HepG2 (cell line): ENCODE data around the gene PPM1F. TPM values are rescaled to one million over a fixed set of nuclear protein-coding genes. Genes with fewer than 3 reads are reported as not detected.

Source experiments
- ATAC-seq: fragments of 200-7000 bp; cut with Tn5 transposase; 3 replicates; pipeline ENCODE4 v1.9.1; 2020; ENCODE audit warnings: mild to moderate bottlenecking, moderate library complexity
- BruUV-seq: library from RNA; stranded (reverse); fragments of 400-500 nt; replicated peaks from 2 replicates; lab custom pipeline; 2021; lab: Mats Ljungman, UMichigan
- CTCF ChIA-PET: fragments of 300-600 bp; formaldehyde crosslinking; extraction: SDS; loops from one replicate; lab custom pipeline; 2021; ENCODE audit warnings: low total read pairs, inconsistent platforms, low intra/inter-chr PET ratio; lab: Yijun Ruan, JAX
- POLR2A ChIA-PET: fragments of 350-600 bp; sonication (Branson Sonifier 250); formaldehyde crosslinking; loops from one replicate; lab custom pipeline; 2020; ENCODE audit warnings: antibody characterized with exemption, inconsistent platforms; lab: Yijun Ruan, JAX
- DNase-seq: peaks from one replicate; pipeline ENCODE4 v3.0.0-alpha.2; 2015; ENCODE audit warnings: low spot score
- FAIRE-seq: peaks from 3 replicates; lab custom pipeline; 2011; peaks lifted over from hg19 to GRCh38; lab: Jason Lieb, UNC
- H2AFZ ChIP-seq: one replicate; pipeline ENCODE4 v1.6.1; 2011; ENCODE audit warnings: low read length, inconsistent platforms
- H3K27ac ChIP-seq: fragments of 300-600 bp; 3 replicates; pipeline ENCODE4 v1.8.0; 2011; ENCODE audit warnings: mixed run types, mild to moderate bottlenecking, mixed read lengths, low read length, inconsistent platforms; ENCODE audit not compliant: insufficient read depth; ENCODE audit errors: extremely low read length
- H3K27me3 ChIP-seq, 2 experiments: fragments of 200-600 bp in 1 of 2; 2 replicates in 1 of 2; 3 replicates in 1 of 2; pipeline versions ENCODE4 v1.6.0 to v1.8.0; 2011; ENCODE audit warnings: low read length in 2 of 2, mild to moderate bottlenecking in 2 of 2, moderate library complexity in 2 of 2, inconsistent platforms in 1 of 2; ENCODE audit not compliant: insufficient read depth in 2 of 2, control insufficient read depth in 1 of 2
- H3K36me3 ChIP-seq, 2 experiments: fragments of 200-600 bp in 1 of 2; replicated peaks in 1 of 2; 2 replicates in 1 of 2; 3 replicates in 1 of 2; pipeline versions ENCODE4 v1.5.1 to v1.8.0; 2011; ENCODE audit warnings: low read length in 2 of 2, inconsistent platforms in 1 of 2; ENCODE audit not compliant: insufficient read depth in 2 of 2, control insufficient read depth in 1 of 2
- H3K4me1 ChIP-seq: 2 replicates; pipeline ENCODE4 v1.5.1; 2012; ENCODE audit warnings: low read length, inconsistent platforms; ENCODE audit not compliant: insufficient read depth
- H3K4me2 ChIP-seq: 2 replicates; pipeline ENCODE4 v1.6.0; 2011; ENCODE audit warnings: low read depth, low read length, inconsistent platforms
- H3K4me3 ChIP-seq, 3 experiments: fragments of 200-600 bp in 1 of 3; sonication (generic), shearing (Covaris generic) in 1 of 3; replicated peaks in 1 of 3; 2 replicates each; pipeline ENCODE4 v1.5.1; 2011 to 2016; ENCODE audit warnings: low read length in 3 of 3, inconsistent platforms in 2 of 3, low read depth in 2 of 3, mild to moderate bottlenecking in 2 of 3, control low read depth in 1 of 3, mixed read lengths in 1 of 3; ENCODE audit not compliant: insufficient read depth in 1 of 3
- H3K79me2 ChIP-seq: one replicate; pipeline ENCODE4 v1.6.1; 2011; ENCODE audit warnings: low read length, inconsistent platforms; ENCODE audit not compliant: insufficient read depth
- H3K9ac ChIP-seq: 2 replicates; pipeline ENCODE4 v1.6.0; 2011; ENCODE audit warnings: mild to moderate bottlenecking, low read depth, low read length, inconsistent platforms; ENCODE audit not compliant: insufficient read depth
- H3K9me3 ChIP-seq: 2 replicates; pipeline ENCODE4 v1.5.1; 2012; ENCODE audit warnings: mild to moderate bottlenecking, low read length
- H4K20me1 ChIP-seq: 2 replicates; pipeline ENCODE4 v1.6.0; 2011; ENCODE audit warnings: inconsistent platforms, mild to moderate bottlenecking, low read length, moderate library complexity; ENCODE audit not compliant: insufficient read depth
- CREM ChIP-seq, 2 experiments: sonication (generic) in 1 of 2; formaldehyde crosslinking in 1 of 2; IDR thresholded peaks; 2 replicates each; pipeline versions ENCODE4 v1.4.0 to v1.6.1; 2016 to 2020; ENCODE audit warnings: antibody characterized with exemption in 1 of 2, mild to moderate bottlenecking in 1 of 2, missing genetic modification reagents in 1 of 2
- EEA1 ChIP-seq: sonication (generic); formaldehyde crosslinking; IDR thresholded peaks from 2 replicates; pipeline ENCODE4 v1.5.1; 2020; ENCODE audit warnings: mild to moderate bottlenecking, missing genetic modification reagents, borderline replicate concordance
- KLF9 ChIP-seq: IDR thresholded peaks from 2 replicates; pipeline ENCODE4 v1.6.1; 2016; ENCODE audit warnings: low read depth
- NFIC ChIP-seq: IDR thresholded peaks from 2 replicates; pipeline ENCODE4 v1.6.1; 2012; ENCODE audit warnings: mild to moderate bottlenecking, low read length, inconsistent platforms
- NFRKB ChIP-seq: fragments of 450-650 bp; IDR thresholded peaks from 2 replicates; pipeline ENCODE4 v1.6.1; 2017
- PTBP1 ChIP-seq: fragments of 200-400 bp; formaldehyde crosslinking; IDR thresholded peaks from 2 replicates; pipeline ENCODE4 v1.6.1; 2018; ENCODE audit warnings: low read length, low read depth; ENCODE audit not compliant: poor library complexity, severe bottlenecking
- SALL1 ChIP-seq: sonication (generic); formaldehyde crosslinking; IDR thresholded peaks from 2 replicates; pipeline ENCODE4 v1.8.0; 2022; ENCODE audit warnings: mild to moderate bottlenecking, missing genetic modification reagents
- TAF1 ChIP-seq: sonication (generic); formaldehyde crosslinking; IDR thresholded peaks from 2 replicates; pipeline ENCODE4 v1.4.0; 2020; ENCODE audit warnings: missing genetic modification reagents
- ZNF260 ChIP-seq: sonication (generic); formaldehyde crosslinking; IDR thresholded peaks from 2 replicates; pipeline ENCODE4 v1.4.0; 2020; ENCODE audit warnings: missing genetic modification reagents, low read depth, mild to moderate bottlenecking, borderline replicate concordance
- ZNF343 ChIP-seq: sonication (generic); formaldehyde crosslinking; IDR thresholded peaks from 2 replicates; pipeline ENCODE4 v1.4.0; 2020; ENCODE audit warnings: mild to moderate bottlenecking, missing genetic modification reagents
- ZNF703 ChIP-seq: sonication (generic); formaldehyde crosslinking; IDR thresholded peaks from 2 replicates; pipeline ENCODE4 v1.5.1; 2020; ENCODE audit warnings: missing genetic modification reagents, mild to moderate bottlenecking, moderate library complexity, borderline replicate concordance
- ZNF776 ChIP-seq: sonication (generic); formaldehyde crosslinking; IDR thresholded peaks from 2 replicates; pipeline ENCODE4 v1.4.0; 2020; ENCODE audit warnings: mild to moderate bottlenecking, missing genetic modification reagents
- ZSCAN5A ChIP-seq: sonication (generic); formaldehyde crosslinking; IDR thresholded peaks from 2 replicates; pipeline ENCODE4 v1.8.0; 2022; ENCODE audit warnings: mild to moderate bottlenecking, missing genetic modification reagents, borderline replicate concordance
- WGBS: methylation state at CpG from one replicate; pipeline ENCODE4 v1.1.6; 2017; ENCODE audit warnings: low lambda C conversion rate; 5-methylcytosine and 5-hydroxymethylcytosine counted together
- in situ Hi-C: cut with HindIII; loops from 2 replicates; pipeline ENCODE4 v1.10.0; 2017; ENCODE audit warnings: low pct_unique_long_range_greater_than_20kb; ENCODE audit not compliant: extremely low pct_ligation_motif_present
- intact Hi-C: fragments of 100-400 bp; cut with micrococcal nuclease; formaldehyde crosslinking; loops from one replicate; pipeline ENCODE4 v1.10.0; 2022; ENCODE audit not compliant: unreplicated experiment
- polyA plus RNA-seq, 8 experiments: library from polyadenylated mRNA; depleted of rRNA in 3 of 8; stranded (reverse) in 7 of 8; unstranded in 1 of 8; fragments of >200 nt; fragmentation: Illumina TruSeq in 4 of 8; extraction: Trizol in 4 of 8; gene quantifications; 2 replicates each; pipeline versions ENCODE4 v1.2.1 to v1.2.3, GENCODE V29; 2011 to 2016; ENCODE audit warnings: low read depth in 4 of 8, missing spikeins in 1 of 8, mixed read lengths in 1 of 8; ENCODE audit not compliant: insufficient read depth in 1 of 8
- total RNA-seq, 5 experiments: library from RNA; depleted of rRNA; stranded (reverse); fragments of >200 nt; fragmentation: Illumina TruSeq; extraction: Trizol; gene quantifications; 2 replicates each; pipeline ENCODE4 v1.2.3, GENCODE V29; 2016; ENCODE audit warnings: low read depth in 1 of 5
- TF ChIP-seq, protein P1 (sequence below): sonication (generic); formaldehyde crosslinking; IDR thresholded peaks from 2 replicates; pipeline ENCODE4 v1.5.0; 2020; ENCODE audit warnings: mild to moderate bottlenecking, missing genetic modification reagents
- TF ChIP-seq, protein P2 (sequence below): sonication (generic); formaldehyde crosslinking; IDR thresholded peaks from 2 replicates; pipeline ENCODE4 v1.4.0; 2020; ENCODE audit warnings: mild to moderate bottlenecking, missing genetic modification reagents

Gene PPM1F
- total and polyA plus RNA-seq, 2 of the 13 experiments (the other 11 are each of a cell fraction or from before 2014, with no cell fraction given), result 11.0 to 19.6 TPM

DNA sequence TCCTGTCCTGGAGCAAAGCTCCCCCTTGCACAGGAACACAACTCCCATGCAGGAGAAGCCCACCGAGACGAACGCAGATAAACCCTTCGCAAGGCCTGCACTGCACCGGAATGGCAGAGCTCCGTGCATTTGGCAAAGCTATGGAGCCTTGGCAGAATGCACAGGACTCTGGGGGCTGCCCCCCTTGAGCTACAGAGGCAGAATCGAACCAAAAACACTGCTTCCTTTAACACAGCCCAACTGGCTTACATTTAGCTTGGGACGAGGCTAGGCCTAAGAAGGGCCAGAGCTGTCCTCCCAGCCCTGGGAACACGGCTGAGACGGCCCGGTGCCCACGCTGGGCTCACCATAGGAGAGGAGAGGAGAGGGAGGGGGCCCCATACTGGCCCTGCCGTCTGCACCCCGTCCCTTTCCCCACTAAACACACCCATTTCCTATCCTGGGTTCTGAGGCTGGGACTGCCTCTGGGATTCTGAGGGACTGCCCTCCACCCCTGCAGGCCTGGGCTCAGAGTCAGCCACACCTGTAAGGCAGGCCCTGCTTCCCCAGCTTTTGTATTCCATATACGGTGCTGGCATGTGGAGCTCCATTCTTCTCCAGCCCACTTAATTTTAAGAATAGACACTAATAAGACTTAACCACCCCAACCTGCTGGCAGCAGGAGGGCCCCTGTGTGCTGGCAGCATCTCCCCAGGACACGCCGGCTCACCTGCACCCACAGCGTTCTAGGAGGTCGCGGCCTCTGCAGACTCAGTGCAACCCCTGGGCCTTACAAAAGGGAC, 32.9 kb downstream of the PPM1F start:
- 89% methylated on average over 12 of the region's 20 CpGs for WGBS
- ATAC-seq, result no peak
- intact Hi-C loops, result no loop called here
- H3K9me3 ChIP-seq, result no peaks in the 10 kb centered on the region
- no peak overlapping the region for H3K4me3 ChIP-seq
- H3K79me2 ChIP-seq, result no peaks in the 10 kb centered on the region
- H3K4me1 ChIP-seq, result peaks cover 14% of the 10 kb centered on the region
- POLR2A ChIA-PET, result no interaction called here
- no peaks in the 10 kb centered on the region; a peak in 1 of 5 replicates for H3K36me3 ChIP-seq
- no peak overlapping the region for H3K9ac ChIP-seq
- H4K20me1 ChIP-seq, result no peaks in the 10 kb centered on the region
- BruUV-seq, result no TSS peak
- H3K27me3 ChIP-seq, result no peaks in the 10 kb centered on the region
- CTCF ChIA-PET, result no interaction called here
- in situ Hi-C loops, result no loop called here
- no peak for DNase-seq
- no peak overlapping the region for H3K4me2 ChIP-seq
- no peak overlapping the region for H2AFZ ChIP-seq
- H3K27ac ChIP-seq, result no peak overlapping the region
- no peak for FAIRE-seq
- TF ChIP-seq EEA1 (CRISPR knock-in tag) (no peak), ZNF776 (CRISPR knock-in tag) (no peak), ZNF343 (CRISPR knock-in tag) (no peak), ZSCAN5A (CRISPR knock-in tag) (no peak), CREM (IDR thresholded peaks at IDR 0.05) (no peak), CREM (CRISPR knock-in tag; IDR thresholded peaks at IDR 0.05) (no peak), NFIC (no peak), ZNF703 (no peak), ZNF260 (CRISPR knock-in tag) (no peak), PTBP1 (no peak), SALL1 (CRISPR knock-in tag) (no peak), NFRKB (no peak), TAF1 (CRISPR knock-in tag) (no peak), KLF9 (CRISPR knock-in tag) (no peak)
- TF ChIP-seq, protein P1, sequence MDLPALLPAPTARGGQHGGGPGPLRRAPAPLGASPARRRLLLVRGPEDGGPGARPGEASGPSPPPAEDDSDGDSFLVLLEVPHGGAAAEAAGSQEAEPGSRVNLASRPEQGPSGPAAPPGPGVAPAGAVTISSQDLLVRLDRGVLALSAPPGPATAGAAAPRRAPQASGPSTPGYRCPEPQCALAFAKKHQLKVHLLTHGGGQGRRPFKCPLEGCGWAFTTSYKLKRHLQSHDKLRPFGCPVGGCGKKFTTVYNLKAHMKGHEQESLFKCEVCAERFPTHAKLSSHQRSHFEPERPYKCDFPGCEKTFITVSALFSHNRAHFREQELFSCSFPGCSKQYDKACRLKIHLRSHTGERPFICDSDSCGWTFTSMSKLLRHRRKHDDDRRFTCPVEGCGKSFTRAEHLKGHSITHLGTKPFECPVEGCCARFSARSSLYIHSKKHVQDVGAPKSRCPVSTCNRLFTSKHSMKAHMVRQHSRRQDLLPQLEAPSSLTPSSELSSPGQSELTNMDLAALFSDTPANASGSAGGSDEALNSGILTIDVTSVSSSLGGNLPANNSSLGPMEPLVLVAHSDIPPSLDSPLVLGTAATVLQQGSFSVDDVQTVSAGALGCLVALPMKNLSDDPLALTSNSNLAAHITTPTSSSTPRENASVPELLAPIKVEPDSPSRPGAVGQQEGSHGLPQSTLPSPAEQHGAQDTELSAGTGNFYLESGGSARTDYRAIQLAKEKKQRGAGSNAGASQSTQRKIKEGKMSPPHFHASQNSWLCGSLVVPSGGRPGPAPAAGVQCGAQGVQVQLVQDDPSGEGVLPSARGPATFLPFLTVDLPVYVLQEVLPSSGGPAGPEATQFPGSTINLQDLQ (CRISPR knock-in tag), result no peak
- TF ChIP-seq, protein P2, sequence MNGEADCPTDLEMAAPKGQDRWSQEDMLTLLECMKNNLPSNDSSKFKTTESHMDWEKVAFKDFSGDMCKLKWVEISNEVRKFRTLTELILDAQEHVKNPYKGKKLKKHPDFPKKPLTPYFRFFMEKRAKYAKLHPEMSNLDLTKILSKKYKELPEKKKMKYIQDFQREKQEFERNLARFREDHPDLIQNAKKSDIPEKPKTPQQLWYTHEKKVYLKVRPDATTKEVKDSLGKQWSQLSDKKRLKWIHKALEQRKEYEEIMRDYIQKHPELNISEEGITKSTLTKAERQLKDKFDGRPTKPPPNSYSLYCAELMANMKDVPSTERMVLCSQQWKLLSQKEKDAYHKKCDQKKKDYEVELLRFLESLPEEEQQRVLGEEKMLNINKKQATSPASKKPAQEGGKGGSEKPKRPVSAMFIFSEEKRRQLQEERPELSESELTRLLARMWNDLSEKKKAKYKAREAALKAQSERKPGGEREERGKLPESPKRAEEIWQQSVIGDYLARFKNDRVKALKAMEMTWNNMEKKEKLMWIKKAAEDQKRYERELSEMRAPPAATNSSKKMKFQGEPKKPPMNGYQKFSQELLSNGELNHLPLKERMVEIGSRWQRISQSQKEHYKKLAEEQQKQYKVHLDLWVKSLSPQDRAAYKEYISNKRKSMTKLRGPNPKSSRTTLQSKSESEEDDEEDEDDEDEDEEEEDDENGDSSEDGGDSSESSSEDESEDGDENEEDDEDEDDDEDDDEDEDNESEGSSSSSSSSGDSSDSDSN (CRISPR knock-in tag), result no peak
